Stimulated activated CD8-positive, alpha-beta memory T cell treated with anti-CD3 and anti-CD28 coated beads, Interleukin-2, amount 100 ng/mL, for 1 hour (primary cell): ENCODE data around the gene HOXB13.

Source experiments
- DNase-seq, 2 donors: peaks; one replicate each; pipeline ENCODE4 v3.0.0-alpha.2; 2020; ENCODE audit warnings: low read depth in 2 of 2

The HOXB13 gene

DNA sequence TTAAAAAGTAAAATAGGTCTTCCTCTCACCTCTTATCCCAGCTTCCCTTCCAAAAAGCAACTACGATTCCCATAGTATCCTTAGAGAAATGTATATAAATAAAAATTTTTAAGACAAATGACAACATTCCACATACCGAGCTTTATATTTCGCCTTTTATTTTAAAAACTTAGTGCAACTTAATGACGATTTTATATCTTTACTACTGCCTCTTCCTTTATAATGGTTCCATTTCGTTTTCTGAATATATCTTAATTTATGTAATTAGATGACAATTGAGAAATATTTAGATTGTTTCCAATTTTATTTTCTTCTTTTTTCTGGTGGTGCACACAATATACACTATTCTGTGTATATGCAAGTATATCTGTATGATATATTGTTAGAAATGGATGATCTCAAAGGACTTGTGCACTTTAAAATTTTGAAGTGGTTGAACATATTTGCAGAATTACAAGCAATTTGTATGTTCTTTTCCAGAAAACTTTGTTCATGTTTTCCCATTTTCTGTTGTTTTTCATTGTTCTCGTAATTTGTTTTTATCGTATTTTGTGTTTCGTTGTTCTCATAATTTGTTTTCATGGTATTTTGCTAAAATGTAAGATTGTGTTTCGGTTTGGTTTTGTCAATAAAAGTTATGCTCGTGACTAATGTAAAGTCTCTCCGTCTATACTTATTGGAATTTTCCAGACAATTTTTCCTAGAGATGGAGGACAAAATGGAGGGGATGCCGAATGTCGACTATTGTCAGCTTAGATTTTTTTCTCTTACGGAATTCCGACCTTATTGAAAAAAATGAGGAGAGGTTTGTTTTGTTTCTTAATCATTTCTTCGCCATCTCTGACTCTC is 20.4 kb upstream of the HOXB13 start:
- no peak for DNase-seq

DNA sequence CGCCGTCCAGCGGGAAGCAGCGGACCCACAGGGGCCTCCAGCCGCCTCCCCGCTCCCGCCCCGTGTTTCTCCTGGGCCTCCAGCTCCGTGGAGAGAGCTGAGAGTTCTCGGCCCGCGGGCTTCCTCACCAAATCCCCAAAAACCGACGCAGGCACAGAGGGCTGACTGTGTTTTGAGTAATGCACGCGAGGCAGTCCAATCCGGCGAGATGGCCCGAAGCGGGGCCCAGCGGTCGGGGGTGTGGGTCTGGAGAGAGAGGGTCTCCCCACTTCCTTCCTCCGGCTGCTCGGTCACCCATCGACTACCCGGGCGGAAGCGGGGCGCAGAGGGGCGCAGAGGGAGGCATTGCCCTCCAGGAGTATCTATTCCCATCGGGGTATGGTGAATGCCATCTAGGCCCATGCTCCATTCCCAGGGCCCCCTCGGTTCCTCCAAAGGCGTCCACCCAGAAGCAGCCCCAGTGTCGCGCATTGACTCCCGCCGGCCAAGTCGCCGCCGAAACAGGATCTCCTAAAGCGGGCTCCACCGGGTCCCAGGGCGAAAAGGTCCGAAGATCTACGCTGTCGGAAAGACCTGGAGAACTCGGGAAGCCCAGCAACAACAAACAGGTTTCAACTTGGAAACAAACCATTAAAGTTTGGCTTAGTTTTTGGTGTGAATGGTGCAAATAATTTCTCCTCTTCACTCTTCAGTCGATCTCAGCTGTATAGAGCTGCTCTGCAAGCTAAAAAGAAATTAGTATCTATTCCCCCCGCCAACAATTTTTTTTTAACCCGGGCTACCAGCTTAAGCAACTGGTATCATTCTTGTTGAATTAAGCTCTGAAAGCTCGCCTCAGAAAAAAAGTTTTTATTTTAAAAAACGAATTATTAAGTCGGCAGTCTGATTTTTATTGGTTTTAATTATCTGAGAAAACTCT is 19.2 kb upstream of the HOXB13 start:
- no peak for DNase-seq

DNA sequence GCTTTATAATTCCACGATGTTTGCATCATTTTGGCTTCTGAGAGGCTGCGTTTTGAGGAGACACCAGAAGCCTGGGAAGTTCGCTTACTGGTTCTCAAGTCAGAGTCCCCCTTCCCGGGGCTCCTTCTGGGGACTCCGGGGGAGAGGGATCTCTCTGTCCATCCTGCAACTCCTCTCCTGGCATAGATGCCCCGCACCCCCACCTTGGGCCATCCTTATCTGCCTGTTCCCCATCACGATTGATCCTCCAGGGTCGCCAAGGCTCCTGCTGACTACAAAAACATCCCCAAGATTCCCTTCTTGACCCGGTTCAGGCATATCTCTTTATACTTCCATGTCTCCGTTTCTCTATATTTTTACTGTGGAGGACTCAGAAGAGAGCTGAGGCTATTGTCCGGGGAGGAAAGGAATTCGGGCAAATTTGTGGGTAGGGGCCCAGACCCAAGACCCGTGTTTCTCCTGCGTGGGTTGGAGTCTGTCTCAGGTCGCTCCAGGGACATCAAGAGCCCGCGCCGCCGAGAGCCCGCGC is 18.4 kb upstream of the HOXB13 start:
- DNase-seq, result no peak

DNA sequence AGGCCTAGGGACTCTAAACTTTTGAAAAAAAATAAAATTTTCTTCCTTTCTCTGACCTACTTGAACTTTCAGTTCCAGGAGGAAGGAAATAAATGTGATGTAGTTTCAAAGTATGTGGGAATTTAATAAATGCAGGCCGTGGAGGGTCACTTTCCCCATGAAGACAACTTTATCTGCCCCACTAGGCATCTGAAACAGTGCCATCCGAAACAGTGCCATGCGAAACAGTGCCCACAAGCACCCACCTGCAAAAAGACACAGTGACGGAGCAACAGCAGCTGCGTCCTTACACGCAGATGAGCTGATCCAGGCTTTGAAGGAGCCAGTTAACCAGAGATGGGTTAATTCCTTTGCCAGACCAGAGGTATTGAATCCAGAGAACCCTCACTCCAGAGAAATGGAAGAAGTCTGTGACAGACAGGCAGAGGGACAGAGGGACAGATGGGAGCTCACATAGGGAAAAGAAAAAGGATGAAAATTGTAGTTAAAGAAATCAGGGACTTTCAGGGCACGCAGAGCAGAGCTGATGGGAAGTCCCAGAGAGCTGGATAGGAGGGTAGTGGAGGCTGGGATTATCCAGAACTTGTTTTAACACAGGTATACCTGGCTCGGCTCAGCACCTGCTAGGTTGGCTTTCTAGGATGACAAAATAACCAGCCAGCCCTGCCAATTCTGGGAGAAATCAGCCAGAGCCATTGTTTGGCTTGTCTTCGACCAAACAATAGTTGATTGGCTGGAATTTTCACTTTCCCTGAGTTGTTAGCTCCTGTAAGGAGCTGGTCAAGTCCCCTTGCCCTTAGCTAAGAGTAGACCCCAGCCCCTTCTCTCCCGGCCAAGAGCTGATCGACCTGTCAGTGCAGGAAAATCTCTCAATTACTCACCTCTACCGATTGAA is 17.1 kb upstream of the HOXB13 start:
- no peak for DNase-seq

DNA sequence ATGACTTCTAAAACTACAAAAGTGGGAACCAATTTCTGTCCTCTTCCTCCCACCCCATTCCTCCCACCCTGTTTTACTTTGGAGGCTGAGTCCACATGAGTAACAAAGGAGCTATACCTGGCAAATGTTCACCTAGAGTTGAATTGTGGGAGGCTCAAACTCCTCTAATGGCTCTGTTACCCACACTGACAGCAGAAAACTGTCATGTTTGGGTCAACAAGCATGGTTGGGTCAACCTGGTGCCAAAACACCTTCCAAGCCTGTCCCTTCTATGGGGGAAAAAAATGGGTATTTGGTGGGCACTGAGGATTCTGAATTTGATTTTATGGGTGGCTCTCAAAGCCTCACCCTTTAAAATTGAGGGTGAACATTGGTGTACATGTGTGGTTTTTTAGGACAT is 12.0 kb upstream of the HOXB13 start:
- no peak for DNase-seq

DNA sequence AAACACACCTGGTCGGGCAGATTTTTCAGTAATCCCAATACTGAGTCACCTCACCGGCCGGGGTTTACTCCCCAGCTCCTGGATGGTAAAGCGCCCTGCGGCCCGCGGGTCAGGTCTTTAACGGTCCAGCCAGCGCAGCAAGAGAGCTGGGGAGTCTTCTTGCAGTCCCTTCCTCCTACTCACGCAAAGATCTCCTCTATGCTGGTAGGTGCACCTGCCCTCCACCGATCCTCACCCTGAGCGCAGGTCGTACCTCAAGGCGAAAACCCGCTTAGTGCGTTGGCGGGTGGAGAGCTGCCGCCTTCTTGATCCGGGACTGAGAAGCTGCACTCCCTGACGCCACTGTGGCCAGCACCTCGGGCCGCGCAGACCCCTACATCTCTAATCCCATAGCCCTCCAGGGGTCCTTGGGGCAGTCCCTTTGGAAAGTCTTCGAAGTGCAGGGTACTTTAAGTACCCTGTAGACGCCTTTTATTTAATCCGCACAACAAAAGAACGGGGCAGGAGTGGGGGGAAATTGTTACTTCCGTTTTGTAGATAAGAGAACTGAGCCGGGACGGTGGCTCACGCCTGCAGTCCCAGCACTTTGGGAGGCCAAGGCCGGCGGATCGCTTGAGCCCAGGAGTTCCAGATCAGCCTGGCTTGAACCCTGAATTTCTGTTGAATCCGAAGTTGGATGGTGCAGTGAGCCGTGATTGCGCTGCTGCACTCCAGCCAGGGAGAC is 10.4 kb upstream of the HOXB13 start:
- DNase-seq, result no peak

DNA sequence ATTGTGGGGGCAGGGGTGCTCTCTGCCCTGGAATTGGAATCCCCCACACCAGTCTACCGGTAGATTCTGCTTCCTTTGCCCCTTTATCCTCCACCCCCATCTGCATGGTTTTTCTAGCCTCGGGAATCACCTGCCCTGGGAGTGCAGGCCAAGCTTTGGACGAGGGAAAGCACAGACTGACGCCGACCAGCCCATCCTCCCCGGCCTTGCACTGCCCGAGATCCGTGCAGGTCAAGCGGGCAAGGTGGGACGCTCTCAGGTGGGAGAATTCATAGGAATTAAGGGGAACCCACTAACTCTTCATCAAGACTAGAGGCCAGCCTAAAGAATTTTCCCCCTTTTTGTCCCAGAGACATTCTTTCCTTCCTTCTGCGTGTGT is 9.9 kb upstream of the HOXB13 start:
- no peak for DNase-seq

DNA sequence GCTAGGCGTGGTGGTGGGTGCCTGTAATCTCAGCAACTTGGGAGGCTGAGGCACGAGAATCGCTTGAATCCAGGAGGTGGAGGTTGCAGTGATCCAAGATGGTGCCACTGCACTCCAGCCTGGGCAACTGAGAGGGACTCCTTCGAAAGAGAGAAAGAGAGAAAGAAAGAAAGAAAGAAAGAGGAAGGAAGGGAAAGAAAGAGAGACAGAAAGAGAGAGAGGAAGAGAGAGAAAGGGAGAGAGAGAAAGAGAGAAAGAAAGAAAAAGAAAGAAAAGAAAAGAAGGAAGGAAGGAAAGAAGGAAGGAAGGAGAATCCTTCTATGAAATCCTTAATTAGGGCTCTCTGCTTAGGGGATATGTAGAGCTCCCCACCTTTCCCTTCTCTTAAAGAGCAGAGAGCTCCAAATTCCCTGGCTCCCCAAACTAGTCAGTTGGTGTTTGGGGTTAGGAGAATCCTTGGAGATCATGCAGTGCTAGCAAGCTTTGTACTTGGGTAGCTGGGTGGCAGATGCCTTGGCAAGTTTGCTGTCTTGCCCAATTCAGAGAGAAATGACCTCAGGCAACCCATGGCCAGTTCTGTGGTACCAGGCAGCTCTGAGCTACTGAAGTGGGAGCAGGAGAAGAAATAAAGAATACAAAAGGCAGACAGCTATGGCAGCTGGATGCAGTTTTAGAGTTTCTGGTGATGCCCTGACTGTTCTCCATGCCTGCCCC is 8.9 kb upstream of the HOXB13 start:
- DNase-seq, result no peak

DNA sequence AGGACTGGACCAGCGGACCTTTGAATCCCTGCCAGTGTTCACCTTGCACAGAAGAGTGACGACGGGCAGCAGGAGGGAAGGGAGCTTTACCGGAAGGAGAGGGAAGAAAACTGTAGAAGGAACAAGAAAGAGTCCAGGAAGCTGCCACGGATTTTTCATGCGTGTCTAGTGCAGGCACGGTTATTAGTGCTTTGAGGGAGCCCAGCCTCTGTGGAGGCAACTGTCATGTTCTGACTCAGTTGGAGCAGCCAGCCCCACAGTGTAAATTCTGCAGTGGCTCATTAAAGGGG is 6.5 kb upstream of the HOXB13 start:
- no peak for DNase-seq

DNA sequence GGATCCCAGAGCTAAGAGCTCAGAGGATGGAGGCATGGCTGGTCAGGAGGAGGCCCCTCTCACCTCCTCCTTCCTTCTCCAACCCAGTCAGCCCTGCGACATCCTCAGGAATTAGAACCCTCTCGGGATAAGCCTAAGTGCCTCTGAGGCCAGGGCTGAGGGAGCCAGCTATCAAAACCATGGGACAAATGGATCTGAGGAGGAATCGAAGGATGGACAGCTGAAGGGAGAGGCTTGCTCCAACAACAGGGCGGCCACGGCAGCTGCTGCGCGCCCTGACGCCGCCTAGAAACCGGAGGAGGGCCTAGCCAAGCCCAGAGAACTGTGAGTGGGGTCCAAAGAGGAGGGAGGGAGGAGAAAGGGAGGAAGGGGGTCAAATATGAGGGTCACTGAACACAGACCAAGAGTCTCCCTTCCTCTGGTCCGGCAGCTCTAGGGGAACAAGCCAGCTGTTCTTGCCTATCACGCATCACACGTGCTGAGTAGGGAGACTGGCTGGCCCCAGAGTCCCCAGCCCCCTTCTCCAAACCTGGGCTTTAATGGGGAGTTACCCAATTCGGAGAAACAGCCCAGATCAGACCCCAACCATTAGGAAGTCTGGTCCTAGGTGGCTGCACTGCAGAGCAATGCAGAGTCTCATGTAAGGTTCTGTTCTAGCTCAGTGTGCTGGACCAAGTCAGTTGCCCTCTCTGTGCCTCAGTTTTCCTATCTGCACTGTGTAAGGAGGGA is 5.9 kb upstream of the HOXB13 start:
- no peak for DNase-seq

DNA sequence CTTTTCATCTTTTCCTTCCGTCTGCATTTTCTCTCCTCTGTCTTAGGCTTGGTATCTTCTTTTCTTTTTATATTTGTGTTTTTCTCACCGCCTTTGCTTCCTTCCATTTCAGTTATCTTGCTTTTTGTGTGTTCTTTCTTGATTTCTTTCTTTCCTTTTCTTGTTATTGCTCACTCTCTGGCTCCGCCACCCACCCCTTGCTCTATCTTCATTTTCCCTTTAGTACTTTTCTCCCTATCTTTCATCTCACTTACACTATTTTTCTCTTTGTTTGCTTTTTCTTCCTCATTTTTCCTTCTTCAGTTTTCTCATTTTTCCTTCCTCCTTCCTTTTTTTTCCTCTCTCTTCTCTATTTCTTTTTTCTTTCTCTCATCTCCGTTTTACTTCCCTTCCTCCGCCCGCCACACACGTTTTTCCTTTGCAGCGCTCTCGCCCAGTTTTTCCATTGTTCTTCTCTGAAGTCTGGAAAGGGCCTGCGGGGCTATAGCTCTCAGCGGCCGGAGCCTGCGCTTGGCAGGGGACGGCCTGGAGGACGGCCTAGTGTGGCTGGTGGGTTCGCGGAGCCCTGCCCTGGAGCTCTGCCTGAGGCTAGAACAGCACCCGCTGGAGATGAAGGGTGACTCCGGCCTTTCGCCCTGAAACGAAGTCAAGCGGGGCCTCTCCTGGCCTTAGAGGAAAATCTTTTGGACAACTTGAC is 5.2 kb upstream of the HOXB13 start:
- DNase-seq, result no peak

DNA sequence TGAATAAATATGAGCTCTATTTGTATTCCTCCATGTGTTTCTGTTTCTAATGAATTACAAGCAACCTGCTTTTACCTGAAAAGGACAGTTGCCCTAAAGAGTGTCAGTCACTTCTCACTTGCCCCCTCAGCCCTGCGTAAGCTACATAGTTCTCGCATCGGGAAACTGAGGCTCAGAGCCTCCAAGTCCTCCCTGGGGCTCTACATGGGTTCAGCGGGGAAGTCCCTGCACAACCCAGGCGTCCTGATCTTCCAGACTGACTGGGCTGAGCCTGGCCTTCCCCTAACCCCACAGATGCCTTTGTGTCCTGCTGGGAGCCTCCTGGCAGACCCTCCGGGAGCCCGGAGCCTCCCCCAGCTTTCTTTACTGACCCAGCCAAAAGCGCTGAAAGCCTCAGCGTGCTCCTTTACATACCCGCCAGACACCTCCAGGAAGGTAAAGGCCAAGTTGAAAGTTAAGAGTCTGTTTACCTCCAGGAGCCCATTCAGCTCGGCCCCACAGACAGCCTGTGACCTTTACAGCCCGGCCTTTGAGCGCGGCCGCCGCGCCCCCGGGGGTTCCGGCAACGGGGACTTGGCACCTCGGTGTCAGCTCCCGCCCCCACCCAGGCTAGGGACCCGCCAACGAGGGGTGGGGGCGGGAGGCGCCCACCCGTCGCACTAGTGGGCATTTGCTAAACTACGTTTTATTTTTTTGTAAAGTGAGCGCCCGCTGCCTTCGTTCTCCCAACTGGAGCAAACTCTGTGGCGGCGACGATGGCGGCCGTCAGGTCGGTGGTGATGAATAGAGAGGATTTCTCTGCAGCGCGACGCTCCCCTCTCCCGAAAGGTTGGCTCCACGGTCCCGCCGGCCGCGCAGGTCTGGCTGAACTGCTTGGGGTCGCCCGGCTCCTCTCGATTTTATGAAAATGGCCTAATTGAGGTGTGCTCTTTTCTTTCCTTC is 4.4 kb upstream of the HOXB13 start:
- DNase-seq, result no peak

DNA sequence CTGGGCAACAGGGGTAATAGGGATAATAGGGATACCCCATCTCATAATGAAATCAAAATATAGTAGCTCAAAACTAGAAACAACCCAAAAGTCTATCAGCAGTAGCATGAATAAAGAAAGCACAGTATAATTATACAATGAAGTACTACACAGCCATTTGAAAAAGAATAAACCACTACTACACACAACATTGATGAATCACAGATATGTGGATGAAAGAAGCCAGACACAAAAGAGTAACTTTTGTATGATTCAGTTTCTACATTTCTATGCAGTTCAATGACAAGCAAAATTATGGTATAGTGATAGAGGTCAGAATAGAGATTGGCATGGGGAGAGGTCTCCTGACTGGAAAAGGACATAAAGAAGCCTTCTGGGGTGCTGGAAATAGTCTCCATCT is 2.8 kb upstream of the HOXB13 start:
- no peak for DNase-seq

DNA sequence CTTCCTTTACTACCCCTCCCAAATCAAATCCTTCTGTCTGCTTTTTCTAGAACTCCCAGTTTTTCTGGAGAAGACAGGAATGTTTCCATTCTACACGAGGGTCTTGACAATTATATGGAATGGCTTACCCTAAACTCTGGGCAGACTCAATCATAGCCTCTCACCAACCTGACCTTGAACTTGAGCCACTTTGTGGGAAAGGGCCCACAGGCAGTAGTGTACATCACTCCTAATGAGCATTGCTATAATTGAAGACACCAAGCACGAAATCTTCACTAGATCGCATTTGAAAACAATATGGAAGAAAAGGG is 1.6 kb upstream of the HOXB13 start:
- no peak for DNase-seq

DNA sequence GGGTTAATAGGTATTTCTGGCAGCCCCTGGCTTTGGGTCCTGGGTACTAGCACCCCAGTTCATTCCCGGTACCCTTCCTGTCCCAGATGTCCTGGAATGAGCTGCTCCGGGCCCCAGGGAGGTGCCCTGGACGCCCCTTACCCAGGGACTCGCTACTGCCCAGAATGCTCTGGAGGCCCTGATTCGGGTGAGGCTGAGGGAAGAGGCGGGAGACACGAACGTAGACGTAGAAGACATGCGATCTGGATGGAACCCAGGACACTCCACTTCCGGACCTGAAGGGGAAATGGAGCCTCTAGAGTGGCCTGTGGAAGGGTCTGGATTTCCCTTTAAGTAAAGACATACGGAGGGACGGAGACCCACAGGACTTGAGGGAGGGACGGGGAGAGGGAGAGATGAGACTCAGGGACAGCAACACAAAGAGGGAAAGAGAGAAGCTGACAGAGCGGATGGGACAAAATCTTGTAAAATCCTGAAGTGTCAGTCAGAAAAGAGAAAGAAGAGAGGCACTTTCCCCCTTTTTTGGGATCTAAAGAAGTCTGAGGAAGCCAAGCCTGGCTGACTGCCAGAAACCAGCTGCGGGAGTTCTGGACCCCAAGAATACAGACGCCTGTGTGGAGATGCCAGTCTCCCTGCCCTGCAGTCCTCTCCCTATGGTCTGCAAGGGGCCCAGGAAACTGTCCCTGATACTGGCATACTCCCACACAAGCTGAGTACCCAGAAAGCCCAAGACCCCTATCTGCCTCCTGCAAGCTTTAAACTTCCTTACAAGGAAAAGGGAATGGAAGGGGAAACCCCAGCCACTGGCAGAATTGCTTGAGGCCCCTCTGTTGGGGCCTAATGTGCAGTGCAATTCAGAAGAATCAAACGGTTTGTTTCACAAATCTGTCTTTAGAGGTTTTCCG is 1.0 kb upstream of the HOXB13 start:
- no peak for DNase-seq

DNA sequence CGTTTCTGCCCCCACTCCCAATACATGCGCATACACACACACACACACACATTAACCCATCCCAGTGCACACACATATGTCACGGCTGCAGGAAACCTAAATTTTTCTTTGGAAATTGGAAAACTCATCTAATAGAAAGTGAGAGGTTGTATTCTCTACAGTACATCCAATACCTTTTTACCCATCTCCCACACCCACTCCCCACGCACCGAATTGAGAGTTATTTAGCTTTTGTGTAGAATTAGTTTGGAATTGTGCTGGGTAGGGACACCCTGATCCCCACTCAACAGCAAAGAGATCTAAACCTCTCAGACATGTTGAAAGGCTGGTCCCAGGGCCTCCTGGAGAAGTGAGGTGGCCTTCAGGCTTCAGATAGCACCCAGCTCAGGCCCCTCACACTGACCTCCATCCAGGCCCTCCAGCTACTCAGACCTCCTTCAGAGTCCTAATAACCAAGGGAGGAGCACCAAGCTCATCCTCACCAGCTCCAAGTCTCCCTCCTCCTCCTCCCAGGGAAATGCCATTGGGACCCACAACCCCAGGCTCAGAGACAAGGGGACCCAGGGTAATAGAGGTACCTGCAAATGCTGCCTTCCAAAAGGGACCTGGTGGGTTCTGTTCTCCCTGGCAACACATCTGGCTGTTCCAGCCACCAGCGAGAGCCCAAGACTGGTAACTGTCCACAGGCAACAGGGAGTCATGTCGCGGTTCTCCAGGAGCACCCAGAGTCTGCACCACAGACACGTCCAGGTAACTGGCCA is 955 bp downstream of the HOXB13 start:
- no peak for DNase-seq

DNA sequence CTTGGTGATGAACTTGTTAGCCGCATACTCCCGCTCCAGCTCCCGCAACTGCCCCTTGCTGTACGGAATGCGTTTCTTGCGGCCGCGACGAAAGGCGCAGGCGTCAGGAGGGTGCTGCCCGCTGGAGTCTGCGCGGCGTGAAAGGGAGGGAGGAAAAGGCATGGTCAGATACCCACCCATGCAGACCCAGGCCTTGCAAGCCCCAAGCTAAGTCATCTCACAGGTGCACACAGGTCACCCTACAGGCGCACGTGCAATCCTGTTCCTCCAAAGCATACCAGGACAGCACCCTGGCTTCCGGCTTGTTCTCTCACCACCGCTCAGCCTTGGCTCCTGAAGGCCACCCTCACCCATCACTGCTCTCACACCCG is 1.6 kb downstream of the HOXB13 start:
- DNase-seq, result no peak
